Activated CD8-positive, alpha-beta memory T cell treated with anti-CD3 and anti-CD28 coated beads for 24 hours (primary cell): ENCODE results near the gene C1orf87.

ENCODE experiments used
- DNase-seq: peaks from one replicate; pipeline ENCODE4 v3.0.0-alpha.2; 2020

C1orf87 gene, protein sequence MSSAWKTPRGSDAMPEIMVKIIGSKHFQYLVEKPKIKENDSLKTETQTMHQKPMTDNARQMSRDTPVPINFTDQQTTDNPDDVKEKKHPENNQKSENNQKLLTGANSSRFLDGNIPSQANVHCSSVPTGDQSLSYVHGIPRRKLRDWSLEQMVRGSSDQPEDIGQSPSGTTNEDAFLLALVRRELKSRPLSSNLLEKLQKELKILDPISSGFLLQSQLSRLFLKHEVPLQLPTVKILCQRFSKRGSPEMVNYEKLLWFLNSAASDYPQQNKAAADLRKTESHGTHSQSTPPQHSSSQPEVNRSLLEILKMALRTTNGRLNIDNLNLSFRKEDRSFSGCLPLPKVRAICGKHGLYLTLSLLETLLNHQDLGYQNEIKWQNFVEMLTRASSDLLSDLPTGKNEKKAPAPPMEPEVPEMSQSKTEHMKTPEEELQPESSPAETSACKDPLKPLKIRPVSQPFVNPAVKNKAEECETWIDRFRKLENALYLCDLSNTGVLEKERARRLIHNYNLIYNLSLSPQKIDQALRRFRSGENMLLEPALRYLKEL

DNA sequence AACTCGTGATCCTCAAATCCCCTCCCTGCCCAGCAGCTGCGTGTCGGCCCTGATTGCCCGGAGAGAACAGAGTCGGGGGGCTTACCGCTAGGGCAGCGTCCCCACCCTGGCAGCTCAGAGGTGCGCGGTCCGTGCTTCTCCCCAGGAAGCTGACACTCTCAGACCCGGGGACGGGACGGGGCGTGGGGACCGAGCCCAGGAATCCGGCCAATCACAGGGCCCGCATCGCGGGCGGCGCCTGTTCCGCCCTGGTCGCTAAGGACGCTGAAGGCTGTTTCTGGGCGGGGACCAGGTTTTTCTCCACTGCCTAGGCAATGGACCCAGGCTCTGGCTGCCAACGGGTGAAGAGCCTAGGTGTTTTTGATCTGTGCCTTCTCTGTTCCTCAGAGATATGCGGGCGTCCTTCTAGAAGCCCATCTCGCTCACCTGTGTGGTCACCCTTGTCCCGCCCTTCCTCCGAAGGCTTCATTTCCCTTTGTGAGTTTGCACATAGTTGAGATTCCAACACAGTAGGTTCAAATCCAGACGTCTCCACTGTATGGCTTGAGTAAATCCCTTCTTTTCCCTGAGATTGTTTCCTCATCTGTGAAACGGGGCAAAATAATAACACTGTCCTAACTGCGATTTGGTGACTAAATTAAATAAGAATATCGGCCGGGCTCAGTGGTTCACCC is at the start of gene C1orf87:
Gene C1orf87 (minus strand): TSS at position 166 of the 674 bp plus-strand sequence. CDS start 1,127 bp downstream, outside the sequence.
- no peak for DNase-seq

DNA sequence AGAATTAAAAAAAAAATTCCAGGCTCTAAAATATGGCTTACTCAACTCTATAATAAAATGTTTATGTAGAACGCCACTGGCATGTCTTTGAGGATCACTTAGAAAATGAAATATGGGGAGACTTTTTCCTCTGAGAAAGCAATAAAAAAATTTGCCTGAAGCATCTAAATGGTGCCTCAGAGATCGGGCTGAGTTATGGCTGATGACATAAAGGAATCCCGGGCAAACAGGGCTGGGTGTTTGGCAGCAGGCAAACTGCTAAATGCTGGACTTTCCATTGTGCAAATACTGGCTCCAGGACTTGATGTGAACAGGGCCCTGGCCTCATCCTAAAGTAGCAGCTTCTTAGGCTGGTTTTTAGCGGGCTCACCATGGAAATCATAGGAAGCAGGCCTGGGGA is 44.5 kb upstream of the C1orf87 start:
- no peak for DNase-seq

DNA sequence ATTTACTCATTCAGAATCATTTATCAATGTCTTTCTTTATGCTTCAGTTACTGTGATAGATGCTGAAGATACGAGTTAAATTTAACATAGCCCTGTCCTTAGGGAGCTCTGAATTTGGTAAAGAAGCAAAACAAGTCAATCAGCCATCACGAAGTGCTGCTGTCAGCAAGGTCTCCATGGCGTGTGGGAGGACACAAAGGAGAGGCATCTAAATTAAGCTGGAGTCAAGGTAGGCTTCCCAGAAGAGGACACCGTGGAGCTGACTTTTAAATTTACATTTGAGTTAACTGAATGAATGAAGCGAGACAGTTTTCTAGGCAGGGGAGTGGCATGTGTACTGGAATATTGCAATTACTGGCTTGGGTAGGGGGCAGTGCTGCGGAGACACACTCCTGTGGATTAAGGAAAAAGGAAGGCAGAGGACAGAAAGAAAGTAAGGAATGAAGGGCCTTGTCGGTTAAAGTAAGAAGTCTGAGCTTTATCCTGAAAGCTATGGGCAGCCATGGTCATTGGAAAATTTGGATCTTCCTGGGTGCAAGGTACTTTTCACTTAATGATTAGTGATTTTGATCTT is 41.3 kb upstream of the C1orf87 start:
- DNase-seq: no peak

DNA sequence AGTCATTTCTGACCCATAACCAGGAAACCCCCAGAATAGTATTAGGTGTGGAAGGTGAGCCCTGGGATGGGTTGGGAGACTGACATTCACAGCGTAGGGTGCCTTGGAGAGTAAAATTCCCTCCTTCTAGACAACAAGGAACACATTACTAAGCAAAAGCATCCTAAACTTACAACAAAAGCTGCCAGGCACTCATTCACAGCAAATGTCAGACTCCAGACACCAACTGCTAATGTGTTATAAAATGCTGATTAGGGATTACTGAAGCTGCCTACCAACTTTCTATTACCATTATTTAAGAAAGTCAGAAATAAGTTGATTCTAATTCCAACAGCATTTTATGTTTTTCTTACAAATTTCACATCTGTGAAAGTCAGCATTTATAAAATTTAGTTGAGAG is 40.0 kb upstream of the C1orf87 start:
- DNase-seq: no peak

DNA sequence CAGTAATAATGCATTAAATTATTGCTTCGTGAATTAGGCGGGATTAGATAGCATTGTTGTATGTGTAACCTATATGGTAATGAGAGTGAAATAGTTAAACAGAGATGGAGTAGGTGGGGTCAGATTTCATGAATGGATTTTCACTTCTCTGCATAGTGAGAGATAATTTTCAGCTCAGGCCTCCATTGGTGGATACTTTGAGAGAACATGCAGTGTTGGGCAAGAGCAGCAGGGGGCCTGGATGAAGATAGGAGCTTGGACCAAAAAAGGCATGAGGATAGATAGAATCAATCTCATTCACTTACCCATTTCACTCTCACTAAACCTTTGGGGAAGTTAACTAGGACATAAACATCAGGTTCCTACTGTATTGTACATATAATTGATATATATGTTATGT is 39.5 kb upstream of the C1orf87 start:
- DNase-seq: no peak

DNA sequence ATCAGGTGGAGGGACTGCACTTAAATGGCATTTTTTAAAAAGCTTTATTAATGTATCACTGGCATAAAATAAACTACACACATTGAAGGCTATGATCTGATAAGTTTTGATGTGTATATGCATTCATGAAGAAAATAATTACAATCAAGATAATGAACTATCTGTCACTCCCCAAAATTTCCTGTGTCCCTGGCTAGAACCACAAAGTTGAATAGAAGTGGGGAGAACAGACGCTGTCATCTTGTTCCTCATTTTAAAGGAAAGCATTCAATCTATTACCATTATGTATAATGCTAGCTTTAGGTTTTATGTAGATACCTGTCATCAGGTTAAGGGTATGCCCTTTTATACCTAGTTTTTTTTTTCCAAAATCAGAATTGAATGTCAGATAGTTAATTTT is 38.1 kb upstream of the C1orf87 start:
- DNase-seq: no peak

DNA sequence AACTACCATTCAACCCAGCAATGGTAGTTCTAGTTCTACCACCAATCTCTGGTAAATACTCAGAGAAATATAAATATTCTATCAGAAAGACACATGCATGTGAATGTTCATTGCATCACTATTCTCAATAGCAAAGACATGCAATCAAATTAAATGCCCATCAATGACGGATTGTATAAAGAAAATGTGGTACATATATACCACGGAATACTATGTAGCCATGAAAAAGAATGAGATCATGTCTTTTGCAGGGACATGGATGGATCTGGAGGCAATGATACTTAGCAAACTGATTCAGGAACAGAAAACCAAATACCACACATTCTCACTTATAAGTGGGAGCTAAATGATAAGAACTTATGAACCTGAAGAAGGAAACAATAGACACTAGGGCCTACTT is 37.5 kb upstream of the C1orf87 start:
- DNase-seq: no peak

DNA sequence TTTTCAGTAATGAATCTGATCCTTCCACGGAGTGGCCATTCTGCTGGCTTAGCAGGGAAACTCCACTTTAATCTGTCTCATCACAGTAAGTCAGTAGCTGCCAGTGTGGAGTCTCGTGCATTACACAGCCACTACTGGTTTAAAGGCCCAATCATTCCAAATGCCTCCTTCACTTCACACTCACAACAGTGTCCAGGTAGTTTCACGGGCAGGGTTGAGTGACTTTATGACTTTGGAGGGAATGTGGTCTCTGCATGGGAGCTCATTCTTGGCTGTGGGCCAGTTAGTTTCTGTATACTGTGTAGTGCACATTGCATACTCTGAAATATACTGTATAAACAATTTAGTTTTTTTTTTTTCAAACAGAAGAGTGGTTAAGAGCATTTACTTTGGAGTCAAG is 34.6 kb upstream of the C1orf87 start:
- DNase-seq: no peak

DNA sequence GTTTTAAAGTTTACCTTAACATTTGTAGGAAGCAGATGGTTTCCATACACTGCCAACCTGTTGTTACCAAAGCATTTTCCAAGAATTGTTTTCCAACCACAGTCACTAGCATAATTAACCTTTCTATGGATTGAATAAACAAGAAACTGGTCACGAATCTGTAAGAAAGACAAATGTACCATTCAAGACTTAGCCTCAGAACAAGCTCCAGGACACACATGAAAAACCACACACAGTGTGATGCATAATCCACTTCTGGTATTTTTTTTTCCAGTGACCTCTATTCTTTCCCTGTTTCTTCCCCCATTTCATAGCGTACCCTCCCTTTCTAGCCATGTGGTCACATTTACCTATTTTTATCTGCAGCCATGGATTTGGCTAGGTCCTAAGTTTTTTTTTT is 29.6 kb upstream of the C1orf87 start:
- no peak for DNase-seq

DNA sequence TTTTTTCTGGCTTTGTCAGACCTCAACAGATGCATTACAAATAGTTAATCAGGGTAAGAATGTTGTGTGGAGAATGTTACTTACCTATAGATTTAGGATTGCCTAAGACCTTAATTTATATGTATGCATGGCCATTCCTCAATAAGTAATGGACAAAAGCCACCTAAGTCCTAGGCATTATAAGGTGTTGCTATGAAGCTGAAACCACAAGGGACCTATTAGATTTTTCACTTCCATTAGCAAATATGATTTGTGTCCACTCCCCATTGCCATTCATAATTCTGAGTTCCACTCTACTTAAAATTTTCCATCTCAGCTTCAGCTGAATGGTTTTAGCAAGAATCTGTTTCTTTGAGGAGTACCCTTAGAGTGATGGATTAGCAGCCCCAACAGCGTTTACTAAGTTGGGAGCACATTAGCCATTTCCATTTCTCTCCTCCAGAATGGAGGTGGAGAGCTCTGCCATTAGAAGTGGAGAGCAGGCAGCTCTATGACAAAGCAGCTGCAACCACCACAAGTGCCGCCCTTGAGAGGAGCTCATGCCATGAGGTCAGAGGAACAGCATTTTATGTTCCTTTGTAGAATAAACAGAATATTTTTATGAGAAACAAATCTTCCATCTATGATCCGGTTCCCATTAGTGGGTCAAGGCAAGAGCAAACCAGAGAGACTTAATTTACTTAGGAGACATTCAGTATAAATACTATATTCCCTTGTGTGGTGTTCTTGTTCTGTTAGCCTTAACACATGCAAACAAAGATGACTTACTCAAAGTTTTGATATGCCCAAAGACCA is 28.9 kb upstream of the C1orf87 start:
- no peak for DNase-seq

DNA sequence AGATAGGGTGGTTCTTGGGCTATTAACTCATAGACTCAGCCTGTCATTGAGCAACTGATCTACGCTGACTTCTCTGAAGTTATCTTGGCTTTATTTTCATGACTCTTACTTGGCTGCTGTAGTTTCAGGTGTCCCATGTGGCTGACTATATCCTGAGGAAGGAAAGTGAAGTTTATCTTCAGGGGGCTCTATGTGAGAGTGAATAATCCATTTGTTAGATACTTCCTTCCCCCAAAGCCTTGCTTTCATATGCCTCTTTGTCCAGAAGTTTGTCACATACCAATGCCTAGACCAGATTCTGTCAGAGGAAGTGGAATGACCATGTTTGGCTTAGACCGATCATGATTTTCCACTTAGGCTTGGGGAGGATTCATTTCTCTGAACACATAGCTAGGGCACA is 27.9 kb upstream of the C1orf87 start:
- no peak for DNase-seq

DNA sequence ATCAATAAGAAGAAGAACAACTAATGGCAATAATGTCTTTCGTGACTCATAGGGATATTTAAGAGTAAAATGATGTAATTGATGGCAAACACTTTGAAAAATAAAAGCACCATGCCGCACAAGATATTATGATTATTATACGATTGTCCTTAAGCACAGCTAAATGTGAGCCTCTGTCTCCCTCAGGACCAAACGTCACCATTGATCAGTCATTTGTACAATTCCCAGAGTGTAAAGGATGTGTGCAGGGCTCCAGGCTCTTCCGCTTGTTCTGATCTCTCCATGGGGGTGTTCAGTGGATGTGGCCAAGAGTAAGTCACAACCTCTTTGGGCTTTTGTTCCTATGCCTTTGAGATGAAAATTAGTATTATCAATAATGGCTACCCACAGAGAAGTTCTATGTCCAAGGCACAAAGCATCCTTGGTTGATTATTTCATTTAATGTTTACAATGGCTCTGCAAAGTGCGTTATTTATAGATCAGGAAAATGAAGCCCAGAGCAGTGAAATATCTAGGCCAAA is 17.7 kb upstream of the C1orf87 start:
- no peak for DNase-seq

DNA sequence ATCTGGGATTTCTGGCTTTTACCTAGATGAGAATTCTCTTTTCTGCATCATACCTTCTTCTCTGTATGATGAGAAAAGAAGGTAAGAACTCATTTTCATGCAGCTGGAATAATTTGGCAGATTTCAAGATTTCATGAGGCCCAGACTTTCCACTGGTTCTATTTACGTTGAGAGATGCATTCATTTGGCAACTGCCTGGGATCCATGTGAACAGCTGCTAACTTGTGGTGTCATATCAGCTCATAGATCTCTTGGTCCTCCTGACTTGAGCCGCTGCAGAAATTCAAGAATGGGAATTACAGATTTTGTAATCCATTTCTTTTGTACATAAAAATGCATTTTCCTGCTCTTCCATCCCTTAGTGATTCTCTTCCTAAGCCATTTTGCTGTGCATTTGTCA is 17.1 kb upstream of the C1orf87 start:
- no peak for DNase-seq

DNA sequence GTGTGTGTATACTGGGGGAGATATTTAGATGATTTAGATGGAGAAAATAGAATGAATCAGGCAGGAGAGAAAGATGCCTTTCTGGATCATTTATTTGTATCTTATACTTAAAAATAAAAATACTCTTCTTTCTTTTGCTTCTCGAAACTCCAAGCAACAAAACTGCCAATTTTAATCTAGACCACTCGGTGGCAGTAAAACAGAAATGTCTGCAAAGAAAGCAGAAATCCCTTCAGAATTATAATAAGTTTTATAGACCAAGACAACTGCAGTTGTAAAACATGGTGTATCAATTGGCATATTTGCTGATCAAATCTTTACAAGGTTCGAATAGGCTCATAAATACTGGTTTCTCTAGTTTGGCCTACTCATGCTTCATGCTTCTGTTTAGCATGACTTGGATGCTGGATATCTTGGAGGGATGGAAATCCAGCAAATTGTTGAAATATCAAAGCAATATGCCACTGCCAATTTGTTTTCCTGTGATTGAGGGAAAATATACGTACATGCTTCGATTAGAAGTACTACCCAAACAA is 15.1 kb upstream of the C1orf87 start:
- DNase-seq: no peak

DNA sequence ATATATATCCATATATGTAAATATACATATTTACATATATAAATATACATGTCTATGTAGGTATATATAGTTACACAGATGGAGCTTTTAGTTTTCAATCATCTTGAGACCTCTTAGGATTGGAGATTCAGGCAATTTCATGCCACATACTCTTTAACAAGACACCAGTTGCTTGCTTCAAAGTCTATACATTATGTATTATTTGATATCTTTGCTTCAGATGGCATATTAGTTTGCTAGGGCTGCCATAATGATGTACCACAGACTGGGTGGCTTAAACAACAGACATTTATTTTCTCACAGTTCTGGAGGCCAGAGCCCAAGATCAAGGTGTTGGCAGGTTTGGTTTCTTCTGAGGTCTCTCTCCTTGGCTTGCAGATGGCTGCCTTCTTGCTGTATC is 14.1 kb upstream of the C1orf87 start:
- DNase-seq: no peak

DNA sequence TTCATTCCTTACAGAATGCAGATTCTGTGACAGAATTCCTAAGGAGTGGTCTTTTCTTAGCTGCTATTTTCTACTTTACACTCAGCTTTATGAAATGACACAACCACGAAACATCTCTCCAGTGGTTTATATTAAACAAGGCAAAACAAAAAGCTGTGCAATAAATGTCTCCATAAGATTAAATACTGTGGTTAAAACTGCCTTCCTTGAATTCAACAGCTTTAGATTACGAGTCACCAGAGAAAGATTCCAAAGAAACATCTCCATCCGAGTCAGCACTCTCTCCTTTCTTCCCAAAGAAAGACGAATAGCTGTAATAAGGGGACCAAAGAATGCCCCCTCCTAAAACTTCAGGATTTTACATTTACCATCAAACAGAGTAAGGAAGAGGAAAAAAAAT is 4.6 kb upstream of the C1orf87 start:
- DNase-seq: no peak

DNA sequence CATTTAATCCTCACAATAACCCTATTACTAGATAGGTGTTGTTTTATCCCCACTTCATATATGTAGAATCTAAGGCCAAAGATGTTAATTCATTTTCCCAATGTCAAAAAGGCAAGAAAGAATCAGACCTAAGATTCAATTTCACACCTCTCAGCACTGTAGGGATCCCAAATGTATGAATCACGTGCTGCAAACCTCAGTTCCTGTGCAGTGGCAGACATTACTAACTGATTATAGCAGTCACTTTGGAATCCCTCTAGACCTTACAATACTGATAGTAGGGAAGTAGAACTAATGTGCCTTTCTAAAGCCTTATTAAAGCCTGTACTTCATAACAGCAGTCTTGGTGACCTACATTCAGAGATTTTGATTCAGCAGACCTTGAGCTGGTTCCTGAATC is 2.3 kb downstream of the C1orf87 start:
- no peak for DNase-seq

DNA sequence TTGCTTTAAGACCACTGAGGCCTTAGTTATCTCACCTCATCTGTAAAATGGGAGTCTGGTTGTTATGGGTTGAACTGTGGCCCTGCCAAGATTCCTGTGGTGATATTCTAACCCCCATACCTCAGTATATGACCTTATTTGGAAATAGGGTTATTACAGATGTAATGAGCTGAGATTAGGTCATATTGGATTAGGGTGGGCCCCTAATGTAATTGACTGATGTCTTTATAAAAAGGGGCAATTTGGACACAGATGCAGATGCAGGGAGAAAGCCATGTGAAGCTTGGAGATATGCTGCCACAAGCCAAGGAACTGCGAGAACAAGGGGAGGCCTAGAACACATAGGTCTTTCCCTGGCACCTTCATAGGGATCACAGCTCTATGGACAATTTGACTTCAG is 3.9 kb downstream of the C1orf87 start:
- DNase-seq: no peak

DNA sequence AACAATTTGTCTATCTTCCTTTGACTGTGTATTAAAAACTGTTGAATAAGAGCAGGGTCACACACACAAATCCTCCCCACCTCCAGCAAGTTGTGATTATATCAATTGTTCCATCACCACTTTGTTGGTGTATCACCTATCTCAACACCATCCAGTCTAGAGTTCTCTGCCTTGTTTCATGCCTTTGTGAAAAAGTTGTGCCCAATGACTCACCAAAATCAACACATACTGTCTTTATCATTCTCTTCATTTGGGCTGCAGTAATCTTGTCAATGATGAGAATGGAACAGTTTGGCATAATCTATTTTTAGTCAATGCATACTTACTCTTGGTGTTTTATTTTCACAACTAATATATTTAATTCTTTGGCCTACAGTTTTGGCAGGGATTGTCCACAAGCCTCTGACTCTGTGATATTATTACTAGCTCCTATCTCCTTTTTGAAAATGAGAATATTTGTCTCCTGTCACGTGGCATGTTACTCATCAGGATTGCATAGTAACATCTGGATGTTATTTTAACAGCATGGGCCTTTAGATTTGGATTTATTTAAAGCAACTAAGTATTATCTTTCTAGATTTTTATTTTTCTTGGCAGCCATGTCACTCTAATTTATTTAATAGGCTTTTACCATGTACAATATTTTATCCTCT is 5.1 kb downstream of the C1orf87 start:
- no peak for DNase-seq

DNA sequence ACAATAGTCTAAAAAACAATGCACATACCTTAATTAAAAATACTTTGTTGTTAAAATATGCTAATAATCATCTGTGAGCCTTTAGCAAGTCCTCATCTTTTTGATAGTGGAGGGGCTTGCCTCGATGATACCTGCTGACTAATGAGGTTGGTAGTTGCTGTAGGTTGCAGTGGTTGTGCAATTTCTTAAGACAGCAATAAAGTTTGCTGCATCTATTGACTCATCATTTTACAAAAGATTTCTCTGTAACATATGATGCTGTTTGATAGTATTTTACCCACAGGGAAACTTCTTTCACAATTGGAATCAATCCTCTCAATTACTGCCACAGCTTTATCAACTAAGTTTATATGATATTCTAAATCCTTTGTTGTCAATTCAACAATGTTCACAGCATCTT is 7.6 kb downstream of the C1orf87 start:
- no peak for DNase-seq

DNA sequence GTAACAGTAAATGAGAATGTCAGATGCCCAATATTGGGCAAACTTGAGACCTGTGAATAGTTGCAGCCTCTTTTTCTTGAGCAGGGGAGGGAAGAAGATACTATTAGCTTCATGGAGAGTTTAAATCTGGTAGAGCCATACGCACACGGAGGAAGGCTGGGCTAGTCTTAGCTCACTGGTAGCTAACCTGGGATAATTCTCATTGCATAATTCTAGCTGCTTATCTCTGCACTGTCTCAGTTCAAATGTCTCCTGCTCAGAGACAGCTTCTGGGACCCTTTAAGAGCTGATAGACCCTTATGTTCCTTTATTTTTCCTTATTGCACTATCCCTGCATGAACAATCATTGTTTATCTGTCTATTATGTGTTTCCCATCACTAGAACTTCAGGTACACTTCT is 8.4 kb downstream of the C1orf87 start:
- no peak for DNase-seq

DNA sequence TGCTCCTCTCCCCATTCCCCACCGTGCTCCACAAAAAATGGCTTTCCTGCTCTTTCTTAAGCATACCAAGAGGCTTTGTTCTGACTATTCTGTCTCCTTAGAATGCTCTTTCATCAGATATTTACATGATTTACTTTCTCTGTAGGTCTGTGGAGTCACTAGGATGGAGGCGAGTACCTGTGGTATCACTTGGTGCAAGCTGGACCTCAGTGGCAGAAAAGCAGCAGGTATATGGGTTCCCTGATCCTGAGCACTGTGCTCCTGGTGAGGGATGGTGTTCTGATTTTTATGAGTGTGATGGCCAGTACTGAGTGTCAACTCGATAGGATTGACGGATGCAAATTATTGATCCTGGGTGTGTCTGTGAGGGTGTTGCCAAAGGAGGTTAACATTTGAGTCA is 10.0 kb downstream of the C1orf87 start:
- DNase-seq: no peak
